ENCODE measurements around the gene DIP2C. TPM values are rescaled to one million over a fixed set of nuclear protein-coding genes. Genes with fewer than 3 reads are reported as not detected.
"Not testable (repeated sequence)": the region's sequence is repeated elsewhere in the genome, so short reads cannot be mapped to it uniquely, and the experiment has no call there.

Gene DIP2C
- total RNA-seq, 1 donor from 2014 or later: 16.7 TPM

- DNase-seq: no peak
Measured at GRCh38 chr10:639751-640672, 49.5 kb downstream of the DIP2C start.

GRCh38 chr10:639001-639750, 50.3 kb downstream of the DIP2C start:
- DNase-seq: no peak

- no peak for DNase-seq
Measured at GRCh38 chr10:637771-638195, 51.7 kb downstream of the DIP2C start.

- no peak for DNase-seq
Measured at GRCh38 chr10:637221-637620, 52.2 kb downstream of the DIP2C start.

- no peak for DNase-seq
Measured at GRCh38 chr10:636769-637168, 52.7 kb downstream of the DIP2C start.

GRCh38 chr10:636016-636730, 53.3 kb downstream of the DIP2C start:
- no peak for DNase-seq

- no peak for DNase-seq
Measured at GRCh38 chr10:635088-635861, 54.2 kb downstream of the DIP2C start.

GRCh38 chr10:634256-634655, 55.2 kb downstream of the DIP2C start:
- DNase-seq: no peak

GRCh38 chr10:633279-634245, 55.9 kb downstream of the DIP2C start:
- no peak for DNase-seq

- DNase-seq: not testable (repeated sequence)
Measured at GRCh38 chr10:632807-633177, 56.7 kb downstream of the DIP2C start.

GRCh38 chr10:632155-632806, 57.2 kb downstream of the DIP2C start:
- DNase-seq: not testable (repeated sequence)

GRCh38 chr10:631266-631665, 58.2 kb downstream of the DIP2C start:
- DNase-seq: no peak

GRCh38 chr10:630581-631073, 58.8 kb downstream of the DIP2C start:
- DNase-seq: no peak

GRCh38 chr10:629186-629998, 60.1 kb downstream of the DIP2C start:
- no peak for DNase-seq

GRCh38 chr10:628386-629045, 61.0 kb downstream of the DIP2C start:
- DNase-seq: no peak

GRCh38 chr10:627032-627992, 62.2 kb downstream of the DIP2C start:
- DNase-seq: no peak
